ENCODE results near the gene TMEM135.

DNA sequence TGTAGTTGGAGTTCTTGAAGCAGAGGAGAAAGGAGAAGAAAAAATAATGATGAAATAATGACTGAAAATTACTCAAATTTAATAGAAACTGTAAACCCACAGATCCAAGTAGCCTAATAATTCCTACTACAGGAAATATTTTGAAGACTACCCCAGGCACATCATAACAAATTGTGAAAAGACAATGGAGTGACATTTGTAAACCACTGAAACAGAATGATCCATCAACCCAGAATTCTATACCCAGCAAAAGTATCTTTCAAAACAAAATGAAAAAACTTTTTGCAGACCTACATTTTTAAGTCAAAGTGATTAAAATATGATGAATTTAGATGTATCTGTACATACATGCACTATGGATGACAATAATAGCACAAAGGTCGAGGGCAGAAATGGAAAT lies 194.6 kb downstream of the TMEM135 start:
- TF ChIP-seq, protein P1, sequence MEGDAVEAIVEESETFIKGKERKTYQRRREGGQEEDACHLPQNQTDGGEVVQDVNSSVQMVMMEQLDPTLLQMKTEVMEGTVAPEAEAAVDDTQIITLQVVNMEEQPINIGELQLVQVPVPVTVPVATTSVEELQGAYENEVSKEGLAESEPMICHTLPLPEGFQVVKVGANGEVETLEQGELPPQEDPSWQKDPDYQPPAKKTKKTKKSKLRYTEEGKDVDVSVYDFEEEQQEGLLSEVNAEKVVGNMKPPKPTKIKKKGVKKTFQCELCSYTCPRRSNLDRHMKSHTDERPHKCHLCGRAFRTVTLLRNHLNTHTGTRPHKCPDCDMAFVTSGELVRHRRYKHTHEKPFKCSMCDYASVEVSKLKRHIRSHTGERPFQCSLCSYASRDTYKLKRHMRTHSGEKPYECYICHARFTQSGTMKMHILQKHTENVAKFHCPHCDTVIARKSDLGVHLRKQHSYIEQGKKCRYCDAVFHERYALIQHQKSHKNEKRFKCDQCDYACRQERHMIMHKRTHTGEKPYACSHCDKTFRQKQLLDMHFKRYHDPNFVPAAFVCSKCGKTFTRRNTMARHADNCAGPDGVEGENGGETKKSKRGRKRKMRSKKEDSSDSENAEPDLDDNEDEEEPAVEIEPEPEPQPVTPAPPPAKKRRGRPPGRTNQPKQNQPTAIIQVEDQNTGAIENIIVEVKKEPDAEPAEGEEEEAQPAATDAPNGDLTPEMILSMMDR (conservative IDR thresholded peaks at IDR 0.05; ENCODE audit: low read depth, low read length), result no peak
- no peak for TF ChIP-seq EZH2 (IDR thresholded peaks at IDR 0.05; ENCODE audit: borderline replicate concordance, low read depth, low read length, poor library complexity, severe bottlenecking)
